Lower lobe of right lung (tissue), 2 donors: ENCODE results near the gene LANCL3. TPM values are rescaled to one million over a fixed set of nuclear protein-coding genes. Genes with fewer than 3 reads are reported as not detected.
A peak's percentile ranks its signal among the peaks of the same experiment; 100 is the strongest.

ENCODE experiments used
- ATAC-seq, 2 donors: fragments of 200-7000 bp; cut with Tn5 transposase; one replicate each; pipeline ENCODE4 v1.9.1; 2020 to 2022; ENCODE audit warnings: mild to moderate bottlenecking in 2 of 2, moderate library complexity in 2 of 2
- DNase-seq: peaks from one replicate; pipeline ENCODE4 v3.0.0-alpha.2; 2020
- H3K27ac ChIP-seq: fragments of 200-600 bp; one replicate; pipeline ENCODE4 v1.8.0; 2022
- H3K27me3 ChIP-seq: fragments of 200-600 bp; one replicate; pipeline ENCODE4 v1.8.0; 2022; ENCODE audit warnings: low read depth
- H3K36me3 ChIP-seq: fragments of 200-600 bp; one replicate; pipeline ENCODE4 v1.8.0; 2022; ENCODE audit warnings: mild to moderate bottlenecking
- H3K4me1 ChIP-seq: fragments of 200-600 bp; one replicate; pipeline ENCODE4 v1.8.0; 2022
- H3K4me3 ChIP-seq: fragments of 200-600 bp; one replicate; pipeline ENCODE4 v1.8.0; 2022; ENCODE audit warnings: mild to moderate bottlenecking
- H3K9me3 ChIP-seq: fragments of 200-600 bp; one replicate; pipeline ENCODE4 v1.8.0; 2022
- CTCF ChIP-seq: fragments of 200-600 bp; IDR thresholded peaks from one replicate; pipeline ENCODE4 v1.8.0; 2022; ENCODE audit warnings: antibody characterized with exemption, mild to moderate bottlenecking
- intact Hi-C: fragments of 100-400 bp; cut with DNase I; formaldehyde crosslinking; loops from one replicate; pipeline ENCODE4 v1.11.0; 2022
- total RNA-seq: library from RNA; stranded (reverse); fragmentation: NEBNext Ultra II Directional; extraction: Animal tissue kit (Norgen Biotek cat#: 25700); gene quantifications from one replicate; pipeline ENCODE4 v1.2.1, GENCODE V29; 2021
- donor health status: DM: no; HTN: yes; CAD: no; lungs with severe emphysema.

The LANCL3 gene
- total RNA-seq, 1 donor from 2014 or later = 1.7 TPM

DNA sequence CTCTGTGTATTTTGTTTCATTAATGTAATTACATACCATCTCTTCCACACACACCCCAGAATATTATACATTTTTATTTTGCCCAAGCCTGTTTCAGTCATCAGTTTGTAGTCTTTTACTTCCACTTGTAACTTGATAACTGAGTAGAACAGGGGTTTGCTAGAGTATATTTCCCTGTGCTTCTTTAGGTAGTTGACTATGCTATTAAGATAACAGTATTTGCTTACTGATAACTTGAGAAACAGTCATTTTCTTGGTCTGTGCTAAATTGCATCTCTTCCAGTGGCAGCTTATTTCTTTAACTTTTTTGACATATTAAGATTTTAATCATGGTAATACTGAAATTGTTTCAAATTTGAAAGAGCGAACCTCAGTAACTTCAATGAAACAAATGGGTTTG lies 107.1 kb downstream of the LANCL3 start:
- no peak overlapping the region for H3K27ac ChIP-seq
- no peak for TF ChIP-seq CTCF
- H3K36me3 ChIP-seq = no peaks in the 10 kb centered on the region
- H3K9me3 ChIP-seq = no peaks in the 10 kb centered on the region
- intact Hi-C loops = no loop called here
- no peak for DNase-seq
- no peak for ATAC-seq
- no peak overlapping the region for H3K4me3 ChIP-seq
- no peaks in the 10 kb centered on the region for H3K4me1 ChIP-seq
- H3K27me3 ChIP-seq = no peaks in the 10 kb centered on the region

DNA sequence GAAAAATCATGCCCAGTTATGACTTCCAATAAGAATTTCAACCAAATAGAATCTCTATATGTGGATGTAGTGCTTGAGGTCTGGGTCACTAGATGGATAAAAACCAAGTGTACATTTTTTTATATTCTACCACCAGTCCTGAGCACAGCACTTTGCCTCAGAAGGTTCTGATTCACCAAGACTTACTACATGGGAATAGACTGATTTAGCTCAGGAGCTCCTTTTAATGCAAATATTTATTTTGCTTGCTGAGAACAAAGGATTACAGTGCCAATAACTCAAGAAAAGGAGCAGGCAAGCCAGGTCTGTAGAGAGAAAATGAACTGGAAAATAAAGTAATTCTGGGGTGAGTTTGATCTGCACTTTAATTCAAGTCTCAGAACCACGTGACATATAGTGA lies 107.8 kb downstream of the LANCL3 start:
- Histone ChIP-seq H3K36me3 (no peaks in the 10 kb centered on the region), H3K9me3 (no peaks in the 10 kb centered on the region), H3K27me3 (no peaks in the 10 kb centered on the region), H3K27ac (no peak overlapping the region), H3K4me1 (no peaks in the 10 kb centered on the region), H3K4me3 (no peak overlapping the region)
- TF ChIP-seq CTCF = no peak
- ATAC-seq (no peak), DNase-seq (no peak)
- intact Hi-C loops = no loop called here

DNA sequence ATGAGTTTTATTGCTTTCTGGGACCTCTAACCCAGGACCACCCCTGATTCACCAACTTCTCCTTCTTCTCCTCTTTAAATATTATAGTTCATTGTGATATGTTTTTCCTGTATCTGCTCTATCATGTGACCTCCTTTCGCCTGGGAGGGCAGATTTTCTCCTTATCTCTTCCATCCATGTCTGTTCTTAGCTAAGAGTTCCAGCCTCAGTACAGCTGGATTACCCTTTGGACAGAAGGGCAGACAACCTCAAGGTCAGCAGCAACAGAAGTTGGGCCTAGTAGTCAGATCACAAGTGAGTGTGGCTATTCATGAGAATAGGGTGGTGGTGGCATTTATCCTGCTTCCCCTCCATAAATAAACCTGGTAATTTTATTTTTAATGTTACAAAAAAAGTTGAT lies 108.4 kb downstream of the LANCL3 start:
- ATAC-seq = no peak
- H3K27ac ChIP-seq = no peak overlapping the region
- intact Hi-C loops = no loop called here
- TF ChIP-seq CTCF = no peak
- H3K9me3 ChIP-seq = no peaks in the 10 kb centered on the region
- no peaks in the 10 kb centered on the region for H3K4me1 ChIP-seq
- DNase-seq = no peak
- no peaks in the 10 kb centered on the region for H3K36me3 ChIP-seq
- no peaks in the 10 kb centered on the region for H3K27me3 ChIP-seq
- H3K4me3 ChIP-seq = no peak overlapping the region

DNA sequence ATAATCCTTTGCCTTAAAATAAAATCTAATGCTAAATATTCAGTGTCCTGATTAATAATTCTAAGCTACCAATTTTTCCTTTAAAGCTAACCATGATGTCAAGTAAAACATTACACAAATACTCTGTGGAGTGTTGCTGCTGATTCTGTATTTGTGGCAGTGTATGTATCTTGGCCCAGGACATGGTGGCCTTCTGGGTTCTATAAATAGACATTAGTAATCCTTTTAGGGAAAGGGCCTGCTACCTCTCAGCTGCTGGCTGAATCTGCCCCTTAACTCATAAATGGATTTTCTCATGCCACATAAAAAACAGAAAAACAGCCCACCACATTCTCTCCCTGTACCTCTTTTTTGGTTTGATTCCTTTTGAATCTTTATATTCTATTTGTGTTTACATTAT lies 113.0 kb downstream of the LANCL3 start:
- no peak for TF ChIP-seq CTCF
- Histone ChIP-seq H3K27me3 (no peaks in the 10 kb centered on the region), H3K36me3 (no peaks in the 10 kb centered on the region), H3K9me3 (no peaks in the 10 kb centered on the region), H3K27ac (no peak overlapping the region), H3K4me3 (no peak overlapping the region), H3K4me1 (no peaks in the 10 kb centered on the region)
- DNase-seq (no peak), ATAC-seq (no peak)
- intact Hi-C loops = no loop called here

GRCh38 chrX:37684973-37685372 lies 113.5 kb downstream of the LANCL3 start:
- no peaks in the 10 kb centered on the region for H3K27me3 ChIP-seq
- ATAC-seq (peak in 1 of 2 donors; percentile 7), DNase-seq (no peak)
- TF ChIP-seq CTCF = no peak
- H3K4me1 ChIP-seq = no peaks in the 10 kb centered on the region
- H3K4me3 ChIP-seq = no peak overlapping the region
- intact Hi-C loops = no loop called here
- H3K36me3 ChIP-seq = no peaks in the 10 kb centered on the region
- no peak overlapping the region for H3K27ac ChIP-seq
- H3K9me3 ChIP-seq = no peaks in the 10 kb centered on the region
